ENCODE measurements around the gene A2ML1. TPM values are rescaled to one million over a fixed set of nuclear protein-coding genes. Genes with fewer than 3 reads are reported as not detected.

A2ML1 gene
- total and polyA plus RNA-seq, 7 donors: 0.09 to 0.28 (median 0.11) TPM; not detected in 4

DNA sequence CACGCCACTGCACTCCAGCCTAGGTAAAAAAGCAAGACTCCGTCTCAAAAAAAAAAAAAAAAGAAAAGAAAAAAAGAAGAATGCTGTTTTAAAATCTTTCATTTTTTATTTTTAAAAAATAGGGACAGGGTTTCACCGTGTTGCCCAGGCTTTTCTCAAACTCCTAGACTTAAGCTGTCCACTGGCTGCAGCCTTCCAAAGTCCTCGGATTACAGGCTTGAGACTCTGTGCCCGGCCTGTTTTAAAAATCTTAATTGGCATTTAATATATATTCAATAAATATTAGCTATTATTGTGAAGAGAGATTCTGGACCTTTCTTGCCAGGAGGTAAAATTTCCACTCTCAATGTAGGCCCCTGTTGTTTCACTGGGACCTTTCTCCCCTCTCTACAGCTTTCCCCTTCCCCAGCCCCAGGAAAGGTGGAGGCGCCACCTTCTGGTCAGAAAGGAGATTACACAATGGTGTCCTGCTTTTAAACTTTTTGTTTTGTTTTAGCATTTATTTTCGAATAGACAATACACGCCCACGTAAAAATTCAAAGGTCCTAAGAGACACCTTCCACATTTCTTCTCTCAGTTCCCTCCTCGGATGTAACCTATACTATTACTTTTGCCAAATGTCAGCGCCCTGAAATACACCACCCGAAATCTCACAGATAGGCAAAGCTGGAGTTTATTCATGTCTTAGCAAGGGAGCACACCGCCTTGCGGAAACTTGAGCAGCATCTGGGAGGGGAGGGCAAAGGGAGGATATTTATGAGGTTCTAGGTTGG is 68.1 kb downstream of the A2ML1 start:
- WGBS, 3 donors: 27 to 28% (median 27%) methylated on average over 14 of the region's 14 CpGs
- peak; percentile 56 to 83 (median 64) for ATAC-seq
- peak overlapping the region; percentile 64 for H3K4me3 ChIP-seq
- TF ChIP-seq CTCF (IDR thresholded peaks at IDR 0.05): peak; percentile 84
- DNase-seq: peak in 1 of 2 donors; percentile 17
- no peak overlapping the region for H3K27ac ChIP-seq
- intact Hi-C loops (cut with DNase I): loop anchor here in 1 of 2 donors (2.0 kb wide), 1 partner anchor 208 kb away; no protein-coding TSS in a partner anchor
- no peaks in the 10 kb centered on the region for H3K27me3 ChIP-seq (ENCODE audit: insufficient read depth in 3 of 3, low read length in 2 of 3)
- H3K4me1 ChIP-seq: no peaks in the 10 kb centered on the region
- no peaks in the 10 kb centered on the region for H3K9me3 ChIP-seq
- H3K36me3 ChIP-seq (ENCODE audit: insufficient read depth in 1 of 2, low read depth in 1 of 2): no peaks in the 10 kb centered on the region

DNA sequence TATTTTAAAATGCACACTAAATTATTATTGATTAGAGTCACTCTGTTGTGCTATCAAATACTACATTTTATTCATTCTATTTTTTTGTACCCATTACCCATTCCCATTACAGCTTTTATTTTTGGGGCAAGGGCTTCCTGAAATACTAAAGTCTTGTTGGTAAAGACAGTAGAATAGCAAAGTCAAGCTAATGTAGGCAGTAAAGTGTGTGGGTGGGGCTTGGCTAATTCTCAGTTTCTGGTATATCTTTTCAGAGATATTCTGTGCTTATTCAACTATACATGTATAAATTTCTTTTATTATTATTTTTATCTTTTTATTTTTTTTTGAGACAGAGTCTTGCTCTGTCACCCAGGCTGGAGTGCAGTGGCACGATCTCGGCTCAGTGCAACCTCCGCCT is 69.6 kb downstream of the A2ML1 start:
- intact Hi-C loops (cut with DNase I): loop anchor here (2.0 kb wide), 2 partner anchors 205 to 209 kb away; no protein-coding TSS in a partner anchor
- no peak for ATAC-seq

DNA sequence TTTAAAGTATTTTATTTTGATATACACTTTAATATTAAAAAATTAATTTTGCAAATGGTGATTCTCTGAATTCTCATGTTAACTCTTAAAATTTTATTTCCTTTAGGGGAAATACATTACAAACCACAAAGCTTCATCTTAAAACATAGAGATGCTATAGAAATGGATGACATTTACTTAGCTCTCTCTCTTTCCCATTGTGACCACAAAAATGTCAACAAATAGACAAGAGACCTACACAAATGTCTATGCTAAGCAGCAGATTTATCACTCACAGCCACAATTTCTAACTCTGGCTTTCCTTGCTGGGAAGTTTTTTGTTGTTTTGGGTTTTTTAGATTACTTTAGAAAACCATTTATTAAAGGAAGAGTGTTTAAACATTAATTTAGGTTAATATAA is 72.0 kb downstream of the A2ML1 start:
- no peak overlapping the region for H3K27ac ChIP-seq
- ATAC-seq: no peak
- H3K4me1 ChIP-seq: no peaks in the 10 kb centered on the region
- no peak for TF ChIP-seq CTCF (IDR thresholded peaks at IDR 0.05)
- DNase-seq: no peak
- no peaks in the 10 kb centered on the region for H3K36me3 ChIP-seq (ENCODE audit: insufficient read depth in 1 of 2, low read depth in 1 of 2)
- H3K27me3 ChIP-seq (ENCODE audit: insufficient read depth in 3 of 3, low read length in 2 of 3): peaks cover 0 to 6% (median 0%) of the 10 kb centered on the region in 3 donors
- H3K9me3 ChIP-seq: no peaks in the 10 kb centered on the region
- intact Hi-C loops (cut with DNase I): no loop called here
- no peak overlapping the region for H3K4me3 ChIP-seq

More for the DNA sequence above, 69.6 kb downstream of the A2ML1 start:
- Histone ChIP-seq H3K27ac (no peak overlapping the region), H3K9me3 (no peaks in the 10 kb centered on the region), H3K4me3 (no peak overlapping the region), H3K4me1 (no peaks in the 10 kb centered on the region), H3K27me3 (ENCODE audit: insufficient read depth in 3 of 3, low read length in 2 of 3) (peaks cover 0 to 5% (median 0%) of the 10 kb centered on the region in 3 donors), H3K36me3 (ENCODE audit: insufficient read depth in 1 of 2, low read depth in 1 of 2) (no peaks in the 10 kb centered on the region)
- no peak for TF ChIP-seq CTCF (IDR thresholded peaks at IDR 0.05)
- DNase-seq: no peak
- WGBS, 3 donors: 91 to 100% (median 95%) methylated on average over 3 of the region's 3 CpGs

DNA sequence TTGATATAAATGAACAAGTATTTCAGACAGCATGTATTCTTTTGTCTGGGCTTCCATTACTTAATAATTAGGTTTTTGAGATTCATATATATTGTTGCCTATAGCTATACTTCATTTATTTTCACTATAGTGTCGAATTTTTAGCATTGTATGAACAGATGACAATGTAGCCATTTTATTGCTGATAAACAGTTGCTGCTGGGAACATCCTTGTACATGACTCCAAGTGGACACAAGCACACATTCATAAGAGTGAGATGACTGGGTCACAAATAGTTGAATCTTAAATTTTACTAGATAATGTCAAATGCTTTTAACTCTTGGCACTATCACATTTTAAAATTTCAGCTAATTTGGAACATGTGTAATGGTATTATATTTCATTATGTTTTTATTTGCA is 72.6 kb downstream of the A2ML1 start:
- intact Hi-C loops (cut with DNase I): no loop called here
- WGBS, 3 donors: 52 to 72% (median 57%) methylated on average over 1 of the region's 1 CpG
- Histone ChIP-seq H3K27me3 (ENCODE audit: insufficient read depth in 3 of 3, low read length in 2 of 3) (peaks cover 0 to 6% (median 0%) of the 10 kb centered on the region in 3 donors), H3K4me3 (no peak overlapping the region), H3K27ac (no peak overlapping the region), H3K9me3 (no peaks in the 10 kb centered on the region), H3K36me3 (ENCODE audit: insufficient read depth in 1 of 2, low read depth in 1 of 2) (no peaks in the 10 kb centered on the region), H3K4me1 (no peaks in the 10 kb centered on the region)
- TF ChIP-seq CTCF (IDR thresholded peaks at IDR 0.05): no peak
- DNase-seq: no peak
- no peak for ATAC-seq
